CD4-positive, alpha-beta T cell treated with Interleukin-1 beta for 1 hour (primary cell): ENCODE results near the gene LRRC9.
"Not testable (repeated sequence)": the region's sequence is repeated elsewhere in the genome, so short reads cannot be mapped to it uniquely, and the experiment has no call there.

ENCODE experiments used
- DNase-seq, 2 donors: peaks; one replicate each; pipeline ENCODE4 v3.0.0-alpha.2; 2020 to 2022

Gene LRRC9

DNA sequence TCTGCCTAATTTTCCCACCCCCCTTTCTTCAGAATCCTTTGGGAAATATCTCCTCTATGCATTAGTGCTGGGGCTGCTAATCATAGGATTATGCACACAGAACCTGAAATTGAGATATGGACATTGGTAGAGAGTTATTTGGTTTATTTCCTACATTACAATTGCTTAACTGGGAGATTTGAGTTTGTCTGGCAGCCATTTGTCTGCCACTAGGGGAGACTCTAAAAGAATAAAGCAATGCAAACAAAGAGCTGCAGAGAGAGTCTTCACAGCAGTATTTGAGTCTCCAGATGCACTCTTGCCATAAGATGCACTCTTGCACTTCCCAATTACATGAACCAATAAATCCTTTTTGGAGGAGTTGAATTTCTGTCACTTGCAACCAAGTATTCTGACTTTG, 159.8 kb downstream of the LRRC9 start:
- no peak for DNase-seq

DNA sequence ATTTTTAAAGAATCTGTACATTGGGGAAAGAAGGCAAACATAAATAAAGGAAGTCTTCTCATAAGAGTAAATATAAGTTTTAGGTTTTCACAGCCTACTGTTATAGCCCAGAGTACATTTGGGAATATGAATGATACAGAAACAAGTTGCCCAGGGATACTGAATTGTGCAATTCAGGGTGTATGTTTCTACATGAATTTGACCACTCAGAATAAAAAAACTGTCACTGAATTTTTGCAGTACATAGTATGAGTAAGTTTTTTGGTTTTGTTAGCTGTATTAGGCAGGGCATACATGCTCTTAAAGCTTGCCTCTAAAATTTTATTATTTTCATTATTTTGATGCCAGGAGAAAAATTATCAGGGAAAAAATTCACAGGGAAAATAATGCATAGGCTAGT, 165.1 kb downstream of the LRRC9 start:
- no peak for DNase-seq

DNA sequence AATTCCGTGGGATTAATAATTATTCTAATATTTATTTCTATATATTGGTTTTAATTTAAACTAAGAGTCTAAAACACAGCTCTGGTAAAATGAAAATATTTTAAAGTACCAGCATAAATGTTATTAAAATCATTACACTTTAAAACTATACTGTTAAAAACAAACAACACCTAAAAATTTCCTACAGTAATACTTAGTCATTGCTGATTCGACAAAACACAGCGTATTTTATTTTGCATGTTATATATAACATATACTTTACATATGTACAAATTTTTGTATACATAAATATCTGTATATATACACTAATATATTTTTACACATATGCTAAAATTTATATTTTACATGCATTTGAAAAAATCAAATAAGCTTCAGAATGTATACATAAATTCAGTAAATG, 165.7 kb downstream of the LRRC9 start:
- DNase-seq: no peak

DNA sequence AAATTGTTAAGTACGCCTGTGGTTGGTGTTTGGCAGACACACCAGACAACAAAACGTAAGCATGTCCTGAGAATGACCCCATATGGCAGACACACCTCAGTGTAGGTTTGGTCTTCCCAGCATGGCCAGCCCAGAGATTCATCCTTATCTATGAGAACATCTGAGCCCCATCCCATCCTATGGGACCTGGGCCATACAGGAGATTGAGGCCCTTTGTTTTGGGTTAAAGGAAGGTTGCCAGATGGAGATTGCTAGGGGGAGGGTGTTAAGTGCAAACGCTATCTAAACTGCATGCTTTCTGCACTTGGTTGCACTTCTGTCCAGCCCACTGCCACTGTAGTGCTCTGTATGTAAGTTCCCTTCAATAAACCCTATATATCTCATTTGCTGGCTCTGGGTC, 167.7 kb downstream of the LRRC9 start:
- no peak for DNase-seq

DNA sequence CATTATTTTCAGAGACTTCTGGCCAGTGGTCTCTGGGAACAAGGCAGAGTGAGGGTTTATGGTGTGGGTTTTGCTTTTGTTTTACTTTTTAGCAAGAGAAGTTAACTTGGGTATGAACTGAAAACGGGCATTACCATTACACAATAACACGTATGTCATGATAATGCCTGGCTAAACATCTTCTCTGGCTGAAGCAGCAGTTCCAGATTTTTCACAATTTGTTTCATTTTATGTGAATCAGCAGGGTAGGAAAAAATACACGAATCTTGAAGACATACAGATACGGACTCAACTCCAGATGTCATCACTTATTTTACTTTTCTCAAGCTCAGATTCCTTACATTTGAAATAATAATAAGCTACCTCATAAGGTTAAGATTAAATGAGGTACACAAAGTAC, 169.3 kb downstream of the LRRC9 start:
- DNase-seq: no peak

DNA sequence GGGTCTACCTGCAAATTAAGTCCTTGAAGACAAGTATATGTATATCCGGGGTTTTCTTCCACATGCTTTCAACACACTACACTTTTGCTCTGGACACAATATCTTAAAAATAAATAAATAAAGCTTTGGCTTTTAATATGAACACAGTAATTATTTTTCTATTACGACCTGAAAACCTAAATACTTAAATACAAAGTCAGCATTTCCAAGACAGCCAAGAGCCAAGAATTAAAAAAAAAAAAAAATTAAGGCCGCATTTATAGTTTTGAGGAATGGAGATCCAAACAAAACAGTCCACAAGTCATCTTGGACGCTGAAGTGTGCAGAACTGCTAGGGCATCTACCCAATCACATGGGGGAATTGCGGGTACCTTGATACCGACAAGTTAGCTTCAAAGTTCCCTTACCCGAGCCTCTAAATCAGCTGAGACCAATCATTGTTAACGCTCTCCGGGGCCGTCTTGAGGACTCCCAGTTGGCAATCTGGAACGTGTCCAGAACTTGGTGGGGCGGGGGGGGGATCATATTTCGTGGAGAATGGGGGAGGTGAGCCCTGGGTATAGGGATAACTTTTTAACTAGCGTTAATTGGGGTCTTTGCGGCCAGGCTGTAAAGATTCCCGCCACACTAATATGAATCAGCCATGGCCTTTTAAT, 171.0 kb downstream of the LRRC9 start:
- DNase-seq: peak; percentile 13 to 35

DNA sequence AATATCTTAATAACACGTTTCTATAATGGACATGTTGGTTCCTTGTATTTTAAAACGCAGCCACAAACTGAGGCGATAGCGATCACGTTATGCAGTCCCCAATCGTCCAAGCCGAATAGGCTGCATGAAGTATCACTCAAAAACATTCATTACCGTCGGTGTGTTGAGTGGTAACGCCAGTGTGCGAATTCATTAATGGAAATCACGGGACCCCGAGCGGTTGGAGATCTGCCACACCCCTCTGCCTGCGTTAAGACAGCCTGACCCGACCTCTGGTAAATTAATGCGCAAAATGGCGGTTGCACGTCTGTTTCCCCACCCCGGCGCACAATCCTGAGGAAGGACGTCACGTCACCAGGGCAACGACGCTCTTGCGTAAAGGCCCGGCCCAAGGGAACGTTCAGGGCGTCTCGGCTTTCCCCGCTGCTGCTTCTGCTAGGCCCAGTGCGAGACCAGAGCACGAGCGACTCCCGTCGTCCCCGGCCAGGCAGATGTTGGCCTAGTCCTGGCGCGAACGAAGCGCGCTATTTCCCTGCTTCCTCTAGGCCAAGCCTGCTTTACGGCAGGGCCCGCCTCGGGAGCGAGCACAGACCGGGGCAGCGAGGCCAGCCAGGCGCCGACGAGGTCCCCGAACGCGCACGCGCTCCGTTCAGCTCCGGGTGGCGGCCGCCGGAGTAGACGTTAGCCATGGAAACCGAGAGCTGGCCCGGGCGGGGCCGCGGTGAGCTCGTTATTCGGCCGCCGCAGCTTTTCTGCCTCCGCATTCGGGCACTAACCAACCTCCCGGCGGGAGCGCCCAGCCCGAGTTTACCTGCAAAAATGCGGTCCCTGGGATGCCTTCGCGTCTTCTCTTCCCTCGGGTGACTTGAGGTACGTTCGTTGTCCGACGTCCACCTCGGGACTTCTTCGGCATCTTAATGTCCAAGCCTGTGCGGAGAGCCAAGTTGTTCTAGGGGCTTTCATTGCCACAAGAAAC, 171.9 kb downstream of the LRRC9 start, which contains the start of gene PCNX4:
TSS of gene PCNX4 (plus strand) at position 374 of the 976 bp plus-strand sequence. CDS start 15,716 bp downstream, outside the sequence.
- peak; percentile 94 to 96 for DNase-seq

DNA sequence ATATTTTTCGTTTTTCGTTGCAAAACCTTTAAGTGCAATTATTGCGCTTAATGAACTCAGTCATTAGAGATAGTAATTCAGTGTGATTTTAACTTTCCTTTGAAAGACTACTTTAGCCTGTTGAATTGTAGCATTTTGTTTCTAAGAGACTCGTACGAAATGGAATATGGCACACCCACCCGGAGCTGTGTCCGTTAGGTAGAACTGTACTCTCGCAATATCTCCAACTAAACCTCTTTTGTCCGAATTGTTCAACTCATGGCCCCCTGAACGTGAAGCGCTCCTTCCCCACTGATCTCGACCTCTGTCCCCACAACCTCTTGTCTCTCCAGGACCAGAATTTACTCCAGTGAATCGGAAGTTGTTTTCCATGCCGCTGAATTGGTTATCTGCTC, 172.6 kb downstream of the LRRC9 start:
- peak in 1 of 2 donors; percentile 14 for DNase-seq

DNA sequence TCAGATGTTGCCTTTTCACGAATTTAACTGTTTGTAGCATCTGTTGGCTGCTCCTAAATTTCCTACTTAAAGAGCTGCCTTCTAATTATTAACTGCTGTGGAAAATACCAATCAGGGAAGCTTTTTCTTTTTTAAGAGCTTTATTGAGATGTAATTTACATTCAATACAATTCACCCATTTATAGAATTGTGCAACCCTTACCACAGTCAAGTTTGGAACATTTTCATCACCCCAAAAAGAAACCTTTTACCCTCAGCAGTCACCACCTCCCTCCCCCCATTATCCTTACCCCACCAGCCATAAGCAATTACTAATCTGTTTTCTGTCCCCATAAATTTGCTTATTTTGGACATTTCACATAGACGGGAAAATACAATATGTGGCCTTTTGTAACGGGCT, 173.1 kb downstream of the LRRC9 start:
- no peak for DNase-seq

DNA sequence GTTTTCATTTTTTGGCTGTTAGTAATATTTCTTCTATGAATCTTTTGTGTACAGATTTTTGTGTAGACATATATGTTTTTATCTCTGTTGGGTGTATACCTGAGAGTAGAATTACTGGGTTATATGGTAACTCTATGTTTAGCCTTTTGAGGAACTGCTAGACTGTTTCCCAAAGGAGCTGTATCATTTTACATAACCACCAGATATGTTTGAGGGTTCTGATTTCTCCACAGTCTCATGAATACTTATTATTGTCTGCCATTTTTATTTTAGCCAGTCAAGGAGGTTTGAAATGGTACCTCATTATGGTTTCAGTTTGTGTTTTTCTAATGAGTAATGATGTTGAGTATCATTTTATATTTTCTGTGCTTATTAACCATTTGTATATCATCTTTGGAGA, 173.7 kb downstream of the LRRC9 start:
- DNase-seq: no peak

DNA sequence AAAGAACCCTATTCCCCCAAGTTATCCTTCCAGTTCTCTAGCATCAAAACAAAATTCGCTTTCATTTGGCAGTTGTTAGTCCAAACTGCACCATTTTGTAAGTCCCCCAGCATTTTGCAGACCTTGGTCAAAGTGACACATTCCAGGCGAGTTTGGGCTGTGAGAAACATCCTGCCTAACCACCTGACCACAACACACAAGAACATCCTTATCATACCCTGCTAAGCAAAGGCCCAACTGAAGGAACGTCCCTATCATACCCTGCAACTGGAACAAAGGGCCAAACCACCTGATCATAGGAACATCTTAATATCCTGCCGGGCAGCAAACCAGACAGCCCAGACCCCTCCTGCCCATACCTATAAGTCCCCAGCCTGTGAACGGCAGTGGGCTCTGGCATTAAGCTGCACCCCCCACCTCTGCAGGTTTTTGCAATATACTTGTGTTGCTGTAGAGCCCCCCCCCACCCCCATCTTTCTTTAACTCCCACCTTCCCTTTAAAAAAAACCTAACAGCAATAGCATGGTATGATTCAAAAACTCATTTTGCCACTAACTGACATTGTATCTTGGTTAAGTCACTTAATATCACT, 174.5 kb downstream of the LRRC9 start:
- peak in 1 of 2 donors; percentile 16 for DNase-seq

DNA sequence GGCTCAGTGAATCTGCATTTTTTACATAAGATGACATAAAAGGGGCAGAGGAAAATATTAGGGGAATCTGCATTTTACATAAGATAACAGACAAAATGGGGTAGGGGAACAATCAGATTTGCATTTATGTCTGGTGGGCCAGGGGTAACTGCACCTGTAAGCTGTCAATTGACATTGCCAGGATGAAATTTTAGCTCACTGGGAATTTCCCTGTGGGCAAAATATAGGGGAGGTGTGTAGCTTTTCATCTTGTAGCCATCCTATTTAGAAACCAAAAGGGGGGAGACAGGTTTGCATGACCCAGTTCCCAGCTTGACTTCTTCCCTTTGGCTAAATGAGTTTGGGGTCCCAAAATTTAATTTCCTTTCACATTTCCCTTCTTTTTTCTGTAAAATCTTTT, 175.3 kb downstream of the LRRC9 start:
- DNase-seq: no peak

DNA sequence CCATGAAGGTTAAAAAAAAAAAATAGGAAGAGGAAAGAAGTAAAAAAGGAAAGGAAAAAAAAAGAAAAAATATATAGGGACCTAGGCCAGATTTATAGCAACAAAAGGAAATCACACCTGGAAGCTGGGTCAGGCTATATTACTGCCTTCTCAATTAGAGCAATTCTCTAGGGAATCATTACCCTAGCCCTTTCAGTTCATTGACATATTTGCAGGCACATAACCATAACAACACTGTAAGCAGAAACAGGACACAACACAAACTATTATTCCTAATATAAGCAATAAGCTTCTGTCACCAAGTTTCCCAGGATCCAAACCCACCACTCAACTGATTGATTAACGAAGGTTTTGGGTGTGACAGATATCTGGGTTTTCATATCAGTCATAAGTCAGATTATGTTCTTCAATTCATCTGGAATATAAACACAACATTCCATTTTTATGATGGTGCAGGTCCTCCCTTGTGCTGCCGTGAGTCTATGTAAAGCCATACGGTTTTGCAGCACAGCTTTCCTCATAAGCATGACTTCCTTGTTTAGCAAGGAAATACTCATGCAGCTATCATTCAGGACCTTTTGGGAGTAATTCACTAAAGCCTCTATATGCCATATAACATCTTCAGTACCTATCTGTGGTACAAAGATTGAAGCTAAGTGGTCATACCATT, 176.0 kb downstream of the LRRC9 start:
- DNase-seq: no peak

DNA sequence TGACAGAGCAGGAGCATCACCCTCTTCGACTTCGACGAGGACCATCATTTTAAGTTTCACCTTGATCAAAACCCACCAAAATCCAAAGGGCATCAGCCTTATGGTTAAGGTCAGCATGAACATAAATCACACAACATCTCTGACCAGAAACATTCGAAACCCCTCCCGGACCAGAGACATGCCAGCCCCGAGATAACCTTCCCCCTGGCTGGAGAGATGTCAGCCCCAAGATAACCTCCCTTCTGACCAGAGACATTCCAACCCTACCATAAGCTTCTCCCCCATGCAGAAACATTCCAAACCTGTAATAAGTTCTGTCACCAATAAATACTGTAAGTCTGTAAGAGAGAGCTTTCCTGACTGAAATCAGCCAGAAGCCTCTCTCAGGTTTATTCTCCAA, 178.0 kb downstream of the LRRC9 start:
- no peak for DNase-seq

DNA sequence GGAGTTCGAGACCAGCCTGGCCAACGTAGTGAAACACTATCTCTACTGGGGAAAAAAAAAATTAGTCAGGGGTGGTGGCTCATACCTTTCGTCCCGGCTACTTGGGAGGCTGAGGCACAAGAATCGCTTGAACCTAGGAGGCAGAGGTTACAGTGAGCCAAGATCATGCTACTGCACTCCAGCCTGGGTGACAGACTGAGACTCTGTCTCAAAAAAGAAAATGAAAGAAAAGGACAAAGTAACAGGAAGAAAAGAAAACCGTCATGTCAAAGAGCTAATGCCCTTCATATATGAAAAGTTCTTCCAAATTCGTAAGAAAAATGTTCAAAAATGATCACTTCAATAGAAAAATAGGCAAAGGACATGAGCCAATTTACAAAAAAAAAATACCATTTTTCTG, 179.9 kb downstream of the LRRC9 start:
- DNase-seq: not testable (repeated sequence)

DNA sequence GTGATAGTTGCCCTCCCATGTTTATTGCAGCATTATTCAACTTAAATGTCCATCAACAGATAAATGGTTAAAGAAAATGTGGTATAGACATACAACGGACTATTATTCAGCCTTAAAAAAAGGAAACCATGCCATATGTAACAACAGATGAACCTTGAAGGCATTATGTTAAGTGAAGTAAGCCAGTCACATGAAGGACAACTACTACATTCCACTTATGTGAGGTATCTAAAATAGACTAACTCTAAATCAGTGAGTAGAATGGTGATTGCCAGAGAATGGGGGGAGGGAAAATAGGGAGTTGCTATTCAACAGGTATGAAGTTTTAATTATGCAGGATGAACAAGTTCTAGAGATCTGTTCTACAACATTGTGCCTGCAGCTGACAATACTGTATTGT, 181.8 kb downstream of the LRRC9 start:
- DNase-seq: no peak

DNA sequence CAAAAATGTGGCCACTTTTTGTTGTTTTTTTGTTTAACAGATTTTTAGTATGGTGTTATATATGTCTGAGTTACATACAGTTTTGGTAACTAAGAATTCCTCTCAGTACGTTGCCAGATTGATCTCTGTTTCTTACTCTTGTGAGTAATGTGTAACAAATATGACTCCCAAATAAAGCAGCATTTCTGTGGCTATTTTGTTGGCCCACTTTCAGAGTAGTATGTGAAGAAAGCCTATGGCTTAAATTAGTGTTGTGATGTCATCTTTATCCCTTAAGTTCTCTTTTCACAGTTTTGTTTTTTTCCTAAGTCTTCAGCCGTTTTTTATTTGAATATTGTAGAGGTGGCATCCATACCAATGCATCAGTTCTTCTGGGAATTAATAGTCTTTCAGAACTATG, 182.4 kb downstream of the LRRC9 start:
- no peak for DNase-seq

DNA sequence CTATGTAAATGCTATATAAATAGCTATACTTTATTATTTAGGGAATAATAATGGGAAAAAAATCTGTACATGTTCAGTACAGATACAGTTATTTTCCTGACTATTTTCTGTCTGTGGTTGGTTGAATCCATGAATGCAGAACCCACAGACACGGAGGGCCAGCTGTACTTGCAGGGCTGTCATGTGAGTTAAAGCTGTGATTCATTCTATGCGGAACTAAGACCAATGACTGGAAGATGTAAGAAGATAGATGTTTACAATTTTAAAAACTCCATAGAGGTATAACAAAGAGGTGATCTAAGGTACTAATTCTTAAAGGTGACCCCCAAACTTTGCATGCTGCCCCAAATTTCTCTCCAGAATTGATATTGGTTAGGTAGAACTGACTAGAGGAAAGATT, 186.4 kb downstream of the LRRC9 start:
- DNase-seq: no peak

DNA sequence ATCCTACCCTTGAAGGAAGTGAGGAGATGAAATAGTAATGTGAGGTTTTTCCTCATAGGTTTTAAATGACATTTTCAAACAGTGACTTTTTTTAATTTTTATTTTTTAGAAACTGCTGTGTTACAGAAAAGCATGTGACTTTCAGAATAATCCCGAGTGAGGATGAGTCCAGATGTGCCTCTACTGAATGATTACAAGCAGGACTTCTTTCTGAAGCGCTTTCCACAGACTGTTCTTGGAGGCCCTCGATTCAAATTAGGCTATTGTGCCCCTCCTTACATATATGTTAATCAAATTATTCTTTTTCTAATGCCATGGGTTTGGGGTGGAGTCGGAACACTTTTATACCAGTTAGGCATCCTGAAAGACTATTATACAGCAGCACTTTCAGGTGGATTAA, 187.5 kb downstream of the LRRC9 start:
- no peak for DNase-seq

DNA sequence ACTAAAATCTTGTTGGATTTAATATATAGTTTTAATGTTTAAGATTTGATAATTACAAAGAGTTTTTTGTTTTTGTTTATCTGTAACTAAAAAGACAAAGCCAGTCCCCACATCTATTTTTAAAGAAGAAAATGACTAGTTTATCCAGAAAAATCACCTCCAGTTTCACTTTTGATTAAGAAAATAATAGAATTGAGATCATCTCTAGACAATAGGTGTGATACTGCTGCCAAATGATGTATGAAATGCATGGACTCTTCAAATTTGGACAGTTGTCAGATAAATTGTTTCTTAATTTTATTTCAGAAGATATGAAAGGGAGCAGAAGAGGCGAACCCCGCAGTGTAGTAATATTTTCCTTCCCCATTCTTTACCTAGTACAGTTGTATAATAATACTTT, 191.8 kb downstream of the LRRC9 start:
- no peak for DNase-seq
